ENCODE measurements around the gene ZBP1. TPM values are rescaled to one million over a fixed set of nuclear protein-coding genes. Genes with fewer than 3 reads are reported as not detected.

Gene ZBP1
- total RNA-seq, 1 experiment from 2014 or later: not detected

DNA sequence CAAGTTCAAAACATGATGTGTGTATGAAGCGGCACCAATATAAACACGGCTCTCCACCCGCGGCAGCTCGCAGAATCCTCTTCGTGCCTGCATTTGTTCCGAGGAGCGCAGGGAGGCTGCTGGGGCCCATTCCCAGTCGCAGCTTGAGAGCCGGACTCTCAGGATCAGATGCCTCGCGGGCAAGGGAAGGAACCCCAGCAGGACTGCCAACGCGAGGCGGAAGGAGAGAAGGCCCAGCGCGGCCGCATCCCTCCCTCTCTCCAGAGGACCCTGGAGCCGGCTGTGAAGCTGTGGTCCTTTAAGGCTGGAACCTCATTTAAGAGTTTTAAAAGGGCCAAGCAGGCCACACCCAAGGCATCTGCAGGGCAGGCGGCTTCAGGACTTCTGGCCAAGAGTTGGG, 44.2 kb upstream of the ZBP1 start (continued):
- TF ChIP-seq, protein P1, sequence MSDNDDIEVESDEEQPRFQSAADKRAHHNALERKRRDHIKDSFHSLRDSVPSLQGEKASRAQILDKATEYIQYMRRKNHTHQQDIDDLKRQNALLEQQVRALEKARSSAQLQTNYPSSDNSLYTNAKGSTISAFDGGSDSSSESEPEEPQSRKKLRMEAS (IDR thresholded peaks at IDR 0.05): no peak

DNA sequence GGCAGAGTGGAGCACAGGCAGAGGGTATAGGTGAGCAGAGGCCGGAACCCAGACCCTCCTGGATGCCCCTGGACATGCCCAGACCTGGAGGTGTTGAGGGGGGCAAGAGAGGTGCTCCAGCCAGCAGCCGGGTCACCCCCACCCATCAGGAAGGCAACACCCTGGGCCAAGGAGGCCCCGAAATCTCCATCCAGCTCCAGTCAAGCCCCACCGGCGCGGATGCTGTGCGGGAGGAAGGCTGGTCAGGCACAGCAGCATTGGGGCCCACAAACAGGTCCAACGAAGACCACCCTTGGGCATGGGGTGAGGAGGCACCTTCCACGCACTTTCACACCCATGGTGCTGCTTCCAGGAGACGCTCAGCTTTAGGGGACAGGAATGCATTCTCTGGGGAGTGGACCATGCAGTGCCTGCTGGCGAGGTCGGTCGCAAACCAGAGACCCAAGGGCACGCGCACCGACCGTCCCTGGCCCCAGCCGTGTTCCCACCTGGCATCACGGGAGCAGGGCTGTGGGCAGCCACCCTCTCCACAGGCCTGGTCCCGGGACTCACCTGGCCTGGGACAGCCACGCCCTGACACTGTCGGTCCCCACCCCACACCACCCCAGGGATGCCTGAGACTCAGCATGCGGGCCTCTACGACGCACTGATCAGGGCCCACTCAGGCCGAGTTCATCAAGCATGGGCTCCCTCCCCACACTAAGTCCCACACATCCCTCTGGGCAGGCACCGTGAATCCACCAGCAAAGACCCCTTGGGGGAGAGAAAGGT, 43.6 kb upstream of the ZBP1 start:
- no peak overlapping the region for H3K4me2 ChIP-seq (ENCODE audit: low read length)
- no peak overlapping the region for H3K27ac ChIP-seq (ENCODE audit: low read depth, low read length)
- no peaks in the 10 kb centered on the region for H3K9me2 ChIP-seq (ENCODE audit: insufficient read depth)
- no peak for ATAC-seq
- H3K4me1 ChIP-seq (ENCODE audit: control insufficient read depth in 1 of 2, insufficient read depth in 2 of 2, low read length in 2 of 2): no peaks in the 10 kb centered on the region
- no peaks in the 10 kb centered on the region for H3K36me3 ChIP-seq (ENCODE audit: control insufficient read depth in 1 of 2, insufficient read depth in 2 of 2, low read length in 2 of 2)
- no peak overlapping the region for H3K4me3 ChIP-seq (replicated peaks in 1 of 2; ENCODE audit: low read depth in 1 of 2, low read length in 2 of 2)
- no peak overlapping the region for H3K9ac ChIP-seq (ENCODE audit: low read length)
- CTCF ChIA-PET: no interaction called here
- RAD21 ChIA-PET (ENCODE audit: low non-redundant PET in 1 of 2, low total read pairs in 2 of 2, uncharacterized antibody in 2 of 2, unreplicated experiment in 2 of 2): no interaction called here
- no peaks in the 10 kb centered on the region for H4K20me1 ChIP-seq (ENCODE audit: insufficient read depth)
- no TSS peak for BruUV-seq (replicated peaks)
- no peaks in the 10 kb centered on the region; a peak in 1 of 4 replicates for H3K9me3 ChIP-seq (ENCODE audit: control insufficient read depth in 1 of 2, insufficient read depth in 1 of 2, low read depth in 1 of 2, low read length in 2 of 2)
- 0 out of 2 replicates have a peak, but pooled peaks cover 8% of the 10 kb centered on the region for H3K27me3 ChIP-seq (ENCODE audit: insufficient read depth, low read length)
- intact Hi-C loops (cut with micrococcal nuclease): no loop called here
- POLR2A ChIA-PET: no interaction called here
- no peak overlapping the region for H2AFZ ChIP-seq (ENCODE audit: low read depth, low read length, poor library complexity, severe bottlenecking)
- TF ChIP-seq POLR2A (IDR thresholded peaks at IDR 0.05; ENCODE audit: borderline replicate concordance, extremely low read depth, insufficient read depth, insufficient read length) (no peak), EZH2 (IDR thresholded peaks at IDR 0.05) (no peak), CEBPB (IDR thresholded peaks at IDR 0.05; ENCODE audit: low read depth) (no peak), ZFX (IDR thresholded peaks at IDR 0.05) (no peak), TCF7L2 (IDR thresholded peaks at IDR 0.05; ENCODE audit: borderline replicate concordance, extremely low read depth, insufficient read depth, insufficient read length) (no peak), SRF (IDR thresholded peaks at IDR 0.05; ENCODE audit: low read depth) (no peak)
- TF ChIP-seq, protein P1 (IDR thresholded peaks at IDR 0.05): no peak
- TF ChIP-seq, protein P2, sequence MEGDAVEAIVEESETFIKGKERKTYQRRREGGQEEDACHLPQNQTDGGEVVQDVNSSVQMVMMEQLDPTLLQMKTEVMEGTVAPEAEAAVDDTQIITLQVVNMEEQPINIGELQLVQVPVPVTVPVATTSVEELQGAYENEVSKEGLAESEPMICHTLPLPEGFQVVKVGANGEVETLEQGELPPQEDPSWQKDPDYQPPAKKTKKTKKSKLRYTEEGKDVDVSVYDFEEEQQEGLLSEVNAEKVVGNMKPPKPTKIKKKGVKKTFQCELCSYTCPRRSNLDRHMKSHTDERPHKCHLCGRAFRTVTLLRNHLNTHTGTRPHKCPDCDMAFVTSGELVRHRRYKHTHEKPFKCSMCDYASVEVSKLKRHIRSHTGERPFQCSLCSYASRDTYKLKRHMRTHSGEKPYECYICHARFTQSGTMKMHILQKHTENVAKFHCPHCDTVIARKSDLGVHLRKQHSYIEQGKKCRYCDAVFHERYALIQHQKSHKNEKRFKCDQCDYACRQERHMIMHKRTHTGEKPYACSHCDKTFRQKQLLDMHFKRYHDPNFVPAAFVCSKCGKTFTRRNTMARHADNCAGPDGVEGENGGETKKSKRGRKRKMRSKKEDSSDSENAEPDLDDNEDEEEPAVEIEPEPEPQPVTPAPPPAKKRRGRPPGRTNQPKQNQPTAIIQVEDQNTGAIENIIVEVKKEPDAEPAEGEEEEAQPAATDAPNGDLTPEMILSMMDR (IDR thresholded peaks at IDR 0.05 in 2 of 3, conservative IDR thresholded peaks at IDR 0.05 in 1 of 3; ENCODE audit: borderline replicate concordance in 1 of 3, insufficient read depth in 1 of 3, low read depth in 2 of 3, low read length in 2 of 3): no peak
- TF ChIP-seq, protein P3, sequence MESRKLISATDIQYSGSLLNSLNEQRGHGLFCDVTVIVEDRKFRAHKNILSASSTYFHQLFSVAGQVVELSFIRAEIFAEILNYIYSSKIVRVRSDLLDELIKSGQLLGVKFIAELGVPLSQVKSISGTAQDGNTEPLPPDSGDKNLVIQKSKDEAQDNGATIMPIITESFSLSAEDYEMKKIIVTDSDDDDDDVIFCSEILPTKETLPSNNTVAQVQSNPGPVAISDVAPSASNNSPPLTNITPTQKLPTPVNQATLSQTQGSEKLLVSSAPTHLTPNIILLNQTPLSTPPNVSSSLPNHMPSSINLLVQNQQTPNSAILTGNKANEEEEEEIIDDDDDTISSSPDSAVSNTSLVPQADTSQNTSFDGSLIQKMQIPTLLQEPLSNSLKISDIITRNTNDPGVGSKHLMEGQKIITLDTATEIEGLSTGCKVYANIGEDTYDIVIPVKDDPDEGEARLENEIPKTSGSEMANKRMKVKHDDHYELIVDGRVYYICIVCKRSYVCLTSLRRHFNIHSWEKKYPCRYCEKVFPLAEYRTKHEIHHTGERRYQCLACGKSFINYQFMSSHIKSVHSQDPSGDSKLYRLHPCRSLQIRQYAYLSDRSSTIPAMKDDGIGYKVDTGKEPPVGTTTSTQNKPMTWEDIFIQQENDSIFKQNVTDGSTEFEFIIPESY (IDR thresholded peaks at IDR 0.05; ENCODE audit: extremely low read depth, insufficient replicate concordance, low read length): no peak
- H3K79me2 ChIP-seq (ENCODE audit: insufficient read depth, low read length): no peaks in the 10 kb centered on the region
- DNase-seq (ENCODE audit: low read depth, low spot score): no peak

Measured in HCT116 (cell line).